ENCODE results near the gene SPI1. TPM values are rescaled to one million over a fixed set of nuclear protein-coding genes. Genes with fewer than 3 reads are reported as not detected.

The SPI1 gene
- total RNA-seq, 2 donors from 2014 or later = 7.5 to 10.9 TPM

DNA sequence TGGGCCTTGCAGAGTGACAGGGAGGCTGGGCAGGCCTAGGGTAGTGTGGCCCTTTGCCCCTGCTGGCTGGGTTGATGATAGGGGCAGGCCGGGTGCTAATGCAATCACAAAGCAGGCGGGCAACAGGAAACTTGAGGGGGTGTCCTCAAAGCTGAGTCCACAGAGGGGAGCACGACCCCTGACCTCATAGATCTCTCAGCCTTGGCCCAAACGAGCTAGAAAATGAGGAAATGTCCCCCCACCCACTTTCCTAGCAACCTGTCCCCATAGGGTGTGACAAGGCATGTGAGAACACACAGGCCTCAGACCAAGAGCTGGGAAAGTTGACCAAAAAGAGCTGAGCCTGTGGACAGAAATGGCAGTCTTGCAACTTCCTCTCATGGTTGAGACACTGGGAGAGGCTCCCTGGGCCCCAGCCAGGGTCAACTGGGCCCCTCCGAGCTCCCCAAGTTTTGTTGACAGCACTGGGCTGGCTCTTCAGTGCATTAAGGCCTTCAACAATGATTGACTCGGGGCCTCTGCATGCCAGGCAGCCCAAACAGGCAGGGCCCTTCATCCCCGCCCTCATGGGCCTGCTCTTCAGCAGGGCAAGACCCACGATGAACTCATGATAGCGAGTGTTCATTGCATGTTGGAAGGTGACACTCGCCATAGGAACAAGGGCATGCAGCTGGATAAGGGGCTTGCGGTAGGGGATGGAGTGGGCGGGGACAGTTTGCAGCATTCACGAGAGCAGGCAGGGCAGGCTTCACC, 9.8 kb upstream of the SPI1 start:
- intact Hi-C loops (cut with DNase I) = no loop called here
- H3K9me3 ChIP-seq = no peaks in the 10 kb centered on the region
- DNase-seq = peak in 1 of 4 donors; percentile 50
- no peak for ATAC-seq
- no peaks in the 10 kb centered on the region for H3K36me3 ChIP-seq (replicated peaks in 1 of 2; ENCODE audit: insufficient read depth in 1 of 2, low read depth in 2 of 2)
- no peaks in the 10 kb centered on the region for H3K4me1 ChIP-seq
- 71 to 72% methylated on average over 13 of the region's 13 CpGs for WGBS, 2 donors
- no peak for TF ChIP-seq CTCF (IDR thresholded peaks at IDR 0.05)
- no peak for TF ChIP-seq POLR2A (IDR thresholded peaks at IDR 0.05)
- H3K27me3 ChIP-seq = no peaks in the 10 kb centered on the region
- H3K27ac ChIP-seq = peak overlapping the region in 1 of 4 donors; percentile 43
- no peak overlapping the region for H3K4me3 ChIP-seq

GRCh38 chr11:47384498-47384897, 6.2 kb upstream of the SPI1 start:
- no peak for ATAC-seq
- Histone ChIP-seq H3K4me1 (no peaks in the 10 kb centered on the region), H3K4me3 (no peak overlapping the region), H3K27ac (no peak overlapping the region), H3K27me3 (no peaks in the 10 kb centered on the region), H3K9me3 (no peaks in the 10 kb centered on the region), H3K36me3 (replicated peaks in 1 of 2; ENCODE audit: insufficient read depth in 1 of 2, low read depth in 2 of 2) (no peaks in the 10 kb centered on the region)
- no peak for DNase-seq
- intact Hi-C loops (cut with DNase I) = no loop called here
- 87 to 88% methylated on average over 4 of the region's 4 CpGs for whole genome bisulfite sequencing, 2 donors
- no peak for TF ChIP-seq POLR2A (IDR thresholded peaks at IDR 0.05)
- no peak for TF ChIP-seq CTCF (IDR thresholded peaks at IDR 0.05)

- H3K27me3 ChIP-seq = no peaks in the 10 kb centered on the region
- ATAC-seq (no peak), DNase-seq (no peak)
- no peak for TF ChIP-seq CTCF (IDR thresholded peaks at IDR 0.05)
- no peak for TF ChIP-seq POLR2A (IDR thresholded peaks at IDR 0.05)
- WGBS, 2 donors = 52 to 55% methylated on average over 4 of the region's 4 CpGs
- H3K27ac ChIP-seq = no peak overlapping the region
- intact Hi-C loops (cut with DNase I) = no loop called here
- no peak overlapping the region for H3K4me3 ChIP-seq
- no peaks in the 10 kb centered on the region for H3K4me1 ChIP-seq
- H3K36me3 ChIP-seq (replicated peaks in 1 of 2; ENCODE audit: insufficient read depth in 1 of 2, low read depth in 2 of 2) = no peaks in the 10 kb centered on the region
- no peaks in the 10 kb centered on the region for H3K9me3 ChIP-seq
Measured at GRCh38 chr11:47383071-47383470, 4.7 kb upstream of the SPI1 start.

DNA sequence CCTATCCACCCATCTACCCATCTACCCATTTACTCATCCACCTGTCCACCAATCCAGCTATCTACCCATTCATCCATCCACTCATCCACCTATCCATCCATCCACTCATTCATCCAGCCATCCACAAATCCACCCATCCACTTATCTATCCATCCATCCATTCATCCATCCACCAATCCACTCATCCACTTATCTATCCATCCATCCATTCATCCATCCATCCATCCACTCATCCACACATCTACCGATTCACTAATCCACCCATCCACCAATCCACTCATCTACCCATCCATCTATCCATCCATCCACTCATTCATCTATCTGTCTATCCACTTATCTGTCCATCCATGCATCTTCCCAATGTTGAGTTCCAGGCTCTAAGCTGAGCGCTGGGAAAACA, 1.7 kb upstream of the SPI1 start:
- Histone ChIP-seq H3K4me3 (no peak overlapping the region), H3K27ac (no peak overlapping the region), H3K4me1 (no peaks in the 10 kb centered on the region), H3K36me3 (replicated peaks in 1 of 2; ENCODE audit: insufficient read depth in 1 of 2, low read depth in 2 of 2) (no peaks in the 10 kb centered on the region), H3K27me3 (no peaks in the 10 kb centered on the region), H3K9me3 (no peaks in the 10 kb centered on the region)
- no peak for DNase-seq
- intact Hi-C loops (cut with DNase I) = no loop called here
- ATAC-seq = no peak
- 77 to 87% methylated on average over 2 of the region's 2 CpGs for WGBS, 2 donors
- TF ChIP-seq CTCF (IDR thresholded peaks at IDR 0.05) (no peak), POLR2A (IDR thresholded peaks at IDR 0.05) (no peak)

- ATAC-seq = no peak
- Histone ChIP-seq H3K4me3 (no peak overlapping the region), H3K36me3 (replicated peaks in 1 of 2; ENCODE audit: insufficient read depth in 1 of 2, low read depth in 2 of 2) (no peaks in the 10 kb centered on the region), H3K27me3 (no peaks in the 10 kb centered on the region), H3K4me1 (no peaks in the 10 kb centered on the region), H3K27ac (no peak overlapping the region), H3K9me3 (no peaks in the 10 kb centered on the region)
- WGBS, 2 donors = 70 to 78% methylated on average over 2 of the region's 2 CpGs
- intact Hi-C loops (cut with DNase I) = loop anchor here (5.0 kb wide), 1 partner anchor 73 kb away; no protein-coding TSS in a partner anchor
- no peak for DNase-seq
- TF ChIP-seq POLR2A (IDR thresholded peaks at IDR 0.05) (no peak), CTCF (IDR thresholded peaks at IDR 0.05) (no peak)
Measured at GRCh38 chr11:47379317-47379716, 970 bp upstream of the SPI1 start.

All from body of pancreas (tissue), 4 donors.